GOT3 (cell line): Measurements from ENCODE around the gene TLE4.
"Not testable (repeated sequence)": the region's sequence is repeated elsewhere in the genome, so short reads cannot be mapped to it uniquely, and the experiment has no call there.

Experiments used
- DNase-seq: peaks from one replicate; lab custom pipeline; 2025; ENCODE audit warnings: mixed read lengths; lab: John Stamatoyannopoulos, UW

Gene TLE4

GRCh38 chr9:79741381-79741780 is 169.6 kb downstream of the TLE4 start:
- DNase-seq = no peak

DNA sequence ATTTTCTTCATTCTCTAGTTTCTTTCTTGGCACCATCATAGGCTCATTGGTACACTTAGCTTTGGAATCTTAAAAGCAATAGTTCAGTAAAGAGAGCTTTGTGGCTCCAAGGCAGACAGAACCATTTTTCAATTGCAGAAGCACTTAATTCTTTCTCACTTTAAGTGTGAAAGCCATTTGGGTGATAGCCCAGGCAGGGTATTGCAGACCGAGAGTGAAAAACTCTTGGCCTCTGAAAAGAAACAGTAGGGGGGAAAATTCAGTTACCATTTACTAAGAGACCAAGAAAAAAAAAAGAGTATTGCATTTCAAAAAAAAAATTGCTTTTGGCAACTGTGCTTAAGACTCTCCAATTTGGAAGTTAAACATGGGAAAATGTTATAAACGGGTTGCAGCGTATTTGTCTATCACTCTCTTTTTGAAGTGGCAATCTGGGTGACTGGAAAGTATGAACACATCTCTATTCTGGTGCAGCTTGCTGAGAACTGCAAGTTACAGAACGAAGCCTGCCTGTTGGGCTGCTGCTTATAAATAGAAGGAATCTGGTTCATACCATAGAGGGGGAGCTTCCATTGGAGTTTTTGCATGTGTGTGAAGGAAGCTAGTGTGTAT is 170.5 kb downstream of the TLE4 start:
- DNase-seq = no peak

GRCh38 chr9:79744521-79744920 is 172.8 kb downstream of the TLE4 start:
- no peak for DNase-seq

DNA sequence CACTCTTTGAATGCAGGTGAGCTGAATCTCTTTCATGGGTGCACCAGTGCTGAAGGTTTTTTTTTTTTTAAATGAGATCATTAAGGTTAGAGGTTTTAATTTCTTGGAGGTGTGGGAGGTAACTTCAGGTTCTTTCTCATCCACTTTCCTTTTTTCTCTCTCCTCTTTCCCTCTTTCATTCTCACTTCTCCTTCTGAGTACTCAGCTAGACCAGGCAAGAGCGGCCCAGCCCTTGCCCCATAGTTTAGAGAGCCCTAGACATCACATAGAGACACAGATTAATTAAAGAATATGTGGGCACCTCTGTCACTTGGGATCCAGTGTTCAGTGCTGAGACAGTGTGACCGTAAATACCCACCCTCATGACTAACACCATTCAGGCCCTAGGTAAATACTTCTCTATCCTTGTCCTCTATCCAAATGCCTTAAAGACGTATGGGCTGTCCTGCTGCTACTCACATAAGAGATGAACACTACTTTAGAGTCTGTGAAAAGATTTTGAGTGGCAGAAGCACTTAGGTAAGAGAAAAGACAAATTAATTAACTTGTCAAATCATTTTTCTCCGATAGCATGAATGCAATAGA is 174.1 kb downstream of the TLE4 start:
- DNase-seq = no peak

- not testable (repeated sequence) for DNase-seq
These were observed 180.2 kb downstream of the TLE4 start for GRCh38 chr9:79751895-79752466.

GRCh38 chr9:79756414-79756813 is 184.6 kb downstream of the TLE4 start:
- DNase-seq = no peak

- DNase-seq = no peak
These were observed 185.3 kb downstream of the TLE4 start for GRCh38 chr9:79757074-79757473.

DNA sequence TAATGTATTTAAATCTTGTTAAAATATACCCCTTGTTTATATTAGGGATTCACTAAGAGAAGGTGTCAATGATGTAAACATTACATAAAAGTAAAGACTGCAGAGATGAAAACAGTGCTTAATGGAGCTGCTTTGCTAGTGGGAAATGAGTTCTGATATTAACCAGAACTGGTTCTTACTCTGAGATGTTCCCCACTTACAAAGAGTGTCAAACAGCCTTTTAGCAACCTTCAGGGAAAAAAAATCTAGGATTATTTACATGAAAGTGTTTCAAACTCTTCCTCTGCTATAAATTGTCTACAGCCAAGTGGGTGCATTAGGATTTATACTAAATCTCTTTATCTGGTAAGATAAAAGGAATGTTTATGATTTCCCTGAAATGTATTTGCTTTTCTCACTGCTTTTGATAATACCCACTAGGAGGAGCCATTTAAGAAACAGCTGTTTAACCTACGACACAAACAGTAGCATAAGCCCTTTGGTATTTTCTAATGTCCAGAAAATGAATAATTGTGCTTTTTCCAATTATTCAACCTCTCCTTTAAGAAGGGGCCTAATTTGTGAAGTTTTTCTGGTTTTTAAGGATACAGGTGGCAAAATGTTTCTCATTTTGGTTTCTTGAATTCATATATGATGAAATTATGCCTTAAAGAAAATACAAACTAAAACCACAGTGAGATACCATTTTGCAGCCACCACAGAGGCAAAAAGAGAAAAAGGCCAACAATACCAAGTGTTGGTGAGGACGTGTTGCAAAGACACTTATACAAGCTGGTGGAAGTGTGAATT is 186.3 kb downstream of the TLE4 start:
- DNase-seq = no peak

DNA sequence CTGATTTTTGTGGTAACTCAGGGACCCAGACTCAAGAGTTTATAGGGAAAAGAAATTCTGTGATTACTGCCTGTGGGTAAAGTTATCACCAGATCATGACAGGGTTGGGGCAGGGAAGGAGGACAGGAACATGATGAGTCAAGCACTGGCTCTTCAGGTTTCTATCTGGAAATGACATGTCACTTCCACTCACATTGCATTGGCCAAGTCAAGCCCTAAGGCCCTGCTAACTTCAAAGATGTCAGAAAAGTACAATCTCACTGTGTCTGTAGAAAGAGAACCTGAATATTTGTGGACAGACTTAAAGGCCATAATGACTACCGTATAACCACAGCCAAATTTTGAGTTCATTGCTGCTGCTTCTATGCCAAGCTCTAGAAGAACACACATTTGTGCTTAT is 187.7 kb downstream of the TLE4 start:
- no peak for DNase-seq

DNA sequence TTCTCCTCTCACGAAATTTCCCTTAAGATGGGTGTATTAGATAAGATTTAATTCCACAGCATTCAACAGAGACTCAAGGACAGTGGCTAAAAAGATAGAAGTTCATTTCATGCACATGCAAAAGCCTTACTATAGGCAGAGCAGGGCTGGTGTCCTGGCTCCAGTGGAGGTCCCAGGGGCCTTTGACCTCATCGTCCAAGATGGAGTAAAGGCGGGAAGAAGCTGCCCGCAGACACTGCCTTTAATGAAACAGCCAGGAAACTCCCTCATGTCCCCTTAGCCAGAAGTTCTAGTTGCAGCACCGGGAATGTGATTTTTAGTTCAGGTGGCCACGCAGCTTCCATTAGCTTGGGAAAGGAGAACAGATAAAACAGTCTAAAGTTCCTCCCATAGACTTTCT is 190.3 kb downstream of the TLE4 start:
- DNase-seq = no peak

DNA sequence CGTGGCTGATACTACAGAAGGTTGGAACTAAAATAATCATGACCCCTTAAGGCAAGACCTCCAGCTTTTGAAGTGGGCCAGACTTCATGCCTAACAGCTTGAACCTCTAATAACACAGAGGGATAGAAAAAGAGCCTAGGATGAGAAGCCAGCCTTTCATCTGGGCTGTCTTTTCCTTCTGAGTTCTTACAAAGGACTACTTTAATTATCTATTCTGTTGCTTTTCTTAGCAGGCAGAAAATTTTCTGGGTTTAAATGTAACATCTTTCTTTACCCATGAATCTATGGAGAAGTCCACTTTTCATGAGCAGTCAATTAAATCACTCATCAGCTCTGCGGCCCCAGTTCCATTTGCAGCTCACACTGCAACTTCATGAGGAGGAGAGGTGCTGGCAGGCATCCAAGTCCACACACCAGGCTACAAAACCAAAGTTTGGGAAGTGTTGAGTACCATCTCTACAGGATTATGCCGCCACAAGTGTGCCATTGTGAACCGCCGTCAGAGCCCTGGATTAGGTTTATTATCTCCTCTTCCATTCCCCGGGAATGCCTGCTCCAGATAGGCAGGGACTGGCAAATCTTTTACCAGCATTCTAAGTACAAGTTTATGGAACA is 192.0 kb downstream of the TLE4 start:
- DNase-seq = no peak

GRCh38 chr9:79764374-79764773 is 192.6 kb downstream of the TLE4 start:
- peak; percentile 3 for DNase-seq

DNA sequence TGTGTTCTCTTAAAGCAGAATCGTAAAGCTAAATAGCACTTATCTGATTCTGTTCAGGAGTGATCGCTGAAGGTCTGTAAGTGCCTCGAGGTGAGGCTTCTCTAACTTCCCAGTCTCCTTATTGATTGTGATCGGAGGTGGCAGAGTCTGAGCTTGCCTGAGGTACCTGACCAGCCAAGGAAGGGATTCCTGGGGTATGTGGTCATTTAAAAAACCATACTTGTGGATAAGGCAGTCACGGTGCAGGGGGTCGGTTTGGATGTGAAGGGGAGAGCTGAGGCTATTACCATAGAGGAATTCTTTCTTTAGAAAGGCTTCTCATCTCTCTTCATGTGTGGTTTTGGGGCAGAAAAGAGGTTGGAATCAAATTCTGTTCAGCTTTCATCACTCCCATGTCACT is 193.7 kb downstream of the TLE4 start:
- no peak for DNase-seq

DNA sequence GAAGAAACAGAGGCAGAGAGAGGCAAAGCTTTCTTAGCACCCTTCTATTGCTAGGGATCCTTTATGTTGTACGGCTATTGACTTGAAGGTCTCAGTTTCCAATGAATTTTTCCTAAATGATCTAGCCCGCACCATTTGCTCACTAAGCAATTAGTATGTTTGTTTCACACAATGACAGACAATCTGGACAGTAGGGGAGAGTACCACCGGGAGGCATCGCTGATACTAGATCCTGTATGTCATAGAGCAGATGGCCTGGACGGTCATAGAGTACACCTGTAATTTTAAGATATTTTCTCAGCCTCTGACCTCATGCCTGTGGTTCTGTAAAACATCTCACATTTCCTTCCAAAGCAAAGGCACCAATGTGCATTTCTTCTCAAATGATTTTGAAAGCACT is 194.3 kb downstream of the TLE4 start:
- DNase-seq = no peak

- no peak for DNase-seq
These were observed 196.4 kb downstream of the TLE4 start for GRCh38 chr9:79768194-79768593.

- DNase-seq = no peak
These were observed 197.9 kb downstream of the TLE4 start for GRCh38 chr9:79769476-79770275.

GRCh38 chr9:79774356-79774755 is 202.6 kb downstream of the TLE4 start:
- no peak for DNase-seq
